Spleen (tissue), 7 donors: ENCODE results near the gene NRK.
"Not testable (repeated sequence)": the region's sequence is repeated elsewhere in the genome, so short reads cannot be mapped to it uniquely, and the experiment has no call there.

Experiments
- POLR2A ChIP-seq, 3 donors: fragments of 450-650 bp; IDR thresholded peaks; one replicate each; pipeline ENCODE4 v1.5.1; 2017; ENCODE audit warnings: antibody characterized with exemption in 3 of 3, mild to moderate bottlenecking in 1 of 3
- POLR2AphosphoS5 ChIP-seq, 3 donors: sonication (generic); formaldehyde crosslinking; IDR thresholded peaks; one replicate each; pipeline ENCODE4 v1.5.1; 2017; ENCODE audit warnings: antibody characterized with exemption in 3 of 3
- TF ChIP-seq, protein P1 (sequence below), 11 experiments: fragments of 200-600 bp in 7 of 11; fragments of 450-650 bp in 4 of 11; sonication (generic) in 4 of 11; IDR thresholded peaks in 8 of 11; conservative IDR thresholded peaks in 3 of 11; 1 replicate in 7 of 11; 2 replicates in 4 of 11; pipeline versions ENCODE4 v1.4.0 to v1.8.0; 2016 to 2021; ENCODE audit warnings: antibody characterized with exemption in 11 of 11, inconsistent platforms in 4 of 11, mild to moderate bottlenecking in 1 of 11
- donor health status: DM: no; HTN: no; CAD: no; lungs with moderate emphysema.
- donor health status: DM: no; HTN: no; CAD: no.
- donor health status: DM: no; HTN: no; CAD: no.

DNA sequence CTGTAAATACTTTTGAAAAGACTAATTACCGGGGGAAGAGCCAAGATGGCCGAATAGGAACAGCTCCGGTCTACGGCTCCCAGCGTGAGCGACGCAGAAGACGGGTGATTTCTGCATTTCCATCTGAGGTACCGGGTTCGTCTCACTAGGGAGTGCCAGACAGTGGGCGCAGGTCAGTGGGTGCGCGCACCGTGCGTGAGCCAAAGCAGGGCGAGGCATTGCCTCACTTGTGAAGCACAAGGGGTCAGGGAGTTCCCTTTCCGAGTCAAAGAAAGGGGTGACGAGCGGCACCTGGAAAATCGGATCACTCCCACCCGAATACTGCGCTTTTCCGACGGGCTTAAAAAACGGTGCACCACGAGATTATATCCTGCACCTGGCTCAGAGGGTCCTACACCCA lies 25.5 kb upstream of the NRK start:
- not testable (repeated sequence) for TF ChIP-seq POLR2AphosphoS5, POLR2A (IDR thresholded peaks at IDR 0.05)
- TF ChIP-seq, protein P1, sequence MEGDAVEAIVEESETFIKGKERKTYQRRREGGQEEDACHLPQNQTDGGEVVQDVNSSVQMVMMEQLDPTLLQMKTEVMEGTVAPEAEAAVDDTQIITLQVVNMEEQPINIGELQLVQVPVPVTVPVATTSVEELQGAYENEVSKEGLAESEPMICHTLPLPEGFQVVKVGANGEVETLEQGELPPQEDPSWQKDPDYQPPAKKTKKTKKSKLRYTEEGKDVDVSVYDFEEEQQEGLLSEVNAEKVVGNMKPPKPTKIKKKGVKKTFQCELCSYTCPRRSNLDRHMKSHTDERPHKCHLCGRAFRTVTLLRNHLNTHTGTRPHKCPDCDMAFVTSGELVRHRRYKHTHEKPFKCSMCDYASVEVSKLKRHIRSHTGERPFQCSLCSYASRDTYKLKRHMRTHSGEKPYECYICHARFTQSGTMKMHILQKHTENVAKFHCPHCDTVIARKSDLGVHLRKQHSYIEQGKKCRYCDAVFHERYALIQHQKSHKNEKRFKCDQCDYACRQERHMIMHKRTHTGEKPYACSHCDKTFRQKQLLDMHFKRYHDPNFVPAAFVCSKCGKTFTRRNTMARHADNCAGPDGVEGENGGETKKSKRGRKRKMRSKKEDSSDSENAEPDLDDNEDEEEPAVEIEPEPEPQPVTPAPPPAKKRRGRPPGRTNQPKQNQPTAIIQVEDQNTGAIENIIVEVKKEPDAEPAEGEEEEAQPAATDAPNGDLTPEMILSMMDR (IDR thresholded peaks at IDR 0.05 in 8 of 11, conservative IDR thresholded peaks at IDR 0.05 in 3 of 11): not testable (repeated sequence)
